Measurements from ENCODE around the gene CHIT1.

DNA sequence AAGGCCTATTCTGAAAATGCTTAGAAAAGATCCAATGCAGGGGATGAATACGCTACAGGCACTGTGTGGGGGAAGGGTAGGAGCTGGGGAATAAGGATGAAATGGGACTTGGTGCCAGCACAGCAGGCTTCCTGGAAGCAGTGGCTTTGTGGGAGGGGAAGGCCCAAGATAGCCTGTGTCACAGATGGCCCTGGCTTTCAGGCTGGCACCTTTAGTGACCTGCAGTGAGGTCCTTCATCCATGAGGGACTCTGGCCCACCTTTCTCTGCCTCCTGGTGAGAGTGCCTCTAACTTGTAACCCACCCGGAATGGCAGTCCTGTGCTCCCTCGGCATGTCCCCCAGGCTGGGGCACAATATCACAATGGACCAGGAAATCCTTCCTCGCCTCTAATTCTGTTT is 43.9 kb downstream of the CHIT1 start:
- no peak for TF ChIP-seq ZFX (IDR thresholded peaks at IDR 0.05)
- TF ChIP-seq, protein P1, sequence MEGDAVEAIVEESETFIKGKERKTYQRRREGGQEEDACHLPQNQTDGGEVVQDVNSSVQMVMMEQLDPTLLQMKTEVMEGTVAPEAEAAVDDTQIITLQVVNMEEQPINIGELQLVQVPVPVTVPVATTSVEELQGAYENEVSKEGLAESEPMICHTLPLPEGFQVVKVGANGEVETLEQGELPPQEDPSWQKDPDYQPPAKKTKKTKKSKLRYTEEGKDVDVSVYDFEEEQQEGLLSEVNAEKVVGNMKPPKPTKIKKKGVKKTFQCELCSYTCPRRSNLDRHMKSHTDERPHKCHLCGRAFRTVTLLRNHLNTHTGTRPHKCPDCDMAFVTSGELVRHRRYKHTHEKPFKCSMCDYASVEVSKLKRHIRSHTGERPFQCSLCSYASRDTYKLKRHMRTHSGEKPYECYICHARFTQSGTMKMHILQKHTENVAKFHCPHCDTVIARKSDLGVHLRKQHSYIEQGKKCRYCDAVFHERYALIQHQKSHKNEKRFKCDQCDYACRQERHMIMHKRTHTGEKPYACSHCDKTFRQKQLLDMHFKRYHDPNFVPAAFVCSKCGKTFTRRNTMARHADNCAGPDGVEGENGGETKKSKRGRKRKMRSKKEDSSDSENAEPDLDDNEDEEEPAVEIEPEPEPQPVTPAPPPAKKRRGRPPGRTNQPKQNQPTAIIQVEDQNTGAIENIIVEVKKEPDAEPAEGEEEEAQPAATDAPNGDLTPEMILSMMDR (conservative IDR thresholded peaks at IDR 0.05): no peak

Data from C4-2B (cell line).